GM19035 (cell line): ENCODE measurements around the gene ROCK1.
"Not testable (repeated sequence)": the region's sequence is repeated elsewhere in the genome, so short reads cannot be mapped to it uniquely, and the experiment has no call there.

Experiments used
- ATAC-seq: cut with Tn5 transposase; IDR thresholded peaks from one replicate; pipeline ENCODE4 v1.9.1; 2021; ENCODE audit not compliant: unreplicated experiment

Gene ROCK1

GRCh38 chr18:21056545-21056944, 55.1 kb downstream of the ROCK1 start:
- ATAC-seq = no peak

GRCh38 chr18:21054252-21054821, 57.3 kb downstream of the ROCK1 start:
- no peak for ATAC-seq

GRCh38 chr18:21053127-21053526, 58.5 kb downstream of the ROCK1 start:
- no peak for ATAC-seq

GRCh38 chr18:21052385-21052784, 59.2 kb downstream of the ROCK1 start:
- ATAC-seq = no peak

- ATAC-seq = no peak
Measured at GRCh38 chr18:21051620-21052019, 60.0 kb downstream of the ROCK1 start.

- no peak for ATAC-seq
Measured at GRCh38 chr18:21049306-21049705, 62.3 kb downstream of the ROCK1 start.

- no peak for ATAC-seq
Measured at GRCh38 chr18:21047126-21047525, 64.5 kb downstream of the ROCK1 start.

DNA sequence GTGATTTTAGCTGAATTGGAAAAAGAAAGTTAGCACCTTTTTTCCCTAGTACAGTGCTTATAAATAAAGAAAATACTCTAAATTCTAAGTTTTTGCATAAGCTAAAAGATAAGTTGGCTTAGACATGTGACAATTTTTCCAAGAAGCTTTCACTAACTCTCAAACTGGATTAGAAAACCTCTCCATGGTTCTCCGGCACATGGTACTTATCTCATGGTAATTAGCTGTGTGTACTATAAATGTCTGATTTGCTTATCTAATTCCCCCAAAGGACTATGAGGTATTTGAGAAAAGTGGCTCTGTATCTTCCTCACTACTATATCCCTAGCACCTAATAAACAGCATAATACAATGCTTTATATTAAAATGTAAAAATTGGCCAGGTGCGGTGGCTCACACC, 71.1 kb downstream of the ROCK1 start:
- no peak for ATAC-seq

- no peak for ATAC-seq
Measured at GRCh38 chr18:21038201-21038600, 73.4 kb downstream of the ROCK1 start.

DNA sequence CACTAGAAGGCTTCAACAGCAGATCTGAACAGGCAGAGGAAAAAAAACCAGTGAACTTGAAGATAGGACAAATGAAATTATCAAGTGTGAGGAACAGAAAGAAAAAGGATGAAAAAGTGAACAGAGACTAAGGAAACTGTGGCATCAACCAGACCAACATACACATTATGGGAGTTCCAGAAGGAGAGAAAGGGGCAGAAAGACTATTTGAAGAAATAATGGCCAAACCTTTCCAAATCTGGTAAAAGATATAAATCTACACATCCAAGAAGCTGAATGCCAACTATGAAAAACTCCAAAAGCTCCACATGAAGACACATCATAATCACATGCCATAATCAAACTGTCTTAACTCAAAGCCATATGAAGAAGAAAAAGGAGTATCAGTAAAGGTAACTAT, 79.8 kb downstream of the ROCK1 start:
- ATAC-seq = no peak

- ATAC-seq = not testable (repeated sequence)
Measured at GRCh38 chr18:21018257-21018656, 93.4 kb downstream of the ROCK1 start.

DNA sequence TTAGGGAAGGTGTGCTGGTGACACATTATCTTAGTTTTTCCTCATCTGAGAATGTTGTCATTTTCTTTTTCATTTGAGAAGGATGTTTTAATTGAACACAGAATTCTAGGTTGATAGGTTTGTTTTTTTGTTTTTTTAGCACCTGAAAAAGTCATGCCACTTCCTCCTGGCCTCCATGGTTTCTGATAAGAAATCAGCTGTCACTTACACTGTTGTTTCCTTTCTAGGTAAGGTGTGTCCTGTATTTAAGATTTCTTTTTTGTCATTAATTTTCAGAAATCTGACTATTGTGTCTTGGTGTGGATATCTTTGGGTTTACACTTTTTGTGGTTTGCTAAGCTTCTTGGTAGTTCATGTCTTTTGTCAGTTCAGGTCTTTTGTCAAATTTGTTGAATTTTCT, 99.3 kb downstream of the ROCK1 start:
- ATAC-seq = no peak

GRCh38 chr18:21004726-21005125, 106.9 kb downstream of the ROCK1 start:
- ATAC-seq = no peak

DNA sequence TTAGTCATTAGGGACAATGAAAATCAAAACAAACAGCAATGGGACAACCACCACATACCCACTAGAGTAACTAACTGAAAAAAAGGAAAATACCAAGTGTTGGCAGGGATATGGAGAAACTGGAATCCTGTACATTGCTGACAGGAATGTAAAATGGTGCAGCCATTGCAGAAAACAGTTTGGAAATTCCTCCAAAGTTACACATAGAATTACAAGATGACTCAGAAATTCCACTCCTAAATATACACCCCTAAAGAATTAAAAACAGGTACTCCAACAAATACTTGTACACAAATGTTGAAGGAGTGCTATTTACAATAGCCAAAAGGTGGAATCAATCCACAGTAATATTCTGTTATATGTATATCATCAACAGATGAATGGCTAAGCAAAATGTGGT, 110.9 kb downstream of the ROCK1 start:
- ATAC-seq = no peak

DNA sequence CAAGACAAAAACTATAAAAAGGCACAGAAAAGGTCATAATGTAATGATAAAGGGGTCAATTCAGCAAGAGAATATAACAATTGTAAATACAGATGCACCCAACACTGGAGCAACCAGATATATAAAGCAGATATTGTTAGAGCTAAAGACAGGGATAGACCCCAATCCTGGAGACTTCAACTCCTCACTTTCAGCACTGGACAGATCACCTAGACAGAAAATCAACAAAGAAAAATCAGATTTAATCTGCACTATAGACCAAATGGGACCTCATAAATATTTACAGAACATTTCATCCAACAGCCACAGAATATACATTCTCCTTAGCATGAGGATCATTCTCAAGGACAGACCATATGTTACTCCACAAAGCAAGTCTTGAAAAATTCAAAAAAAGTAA, 114.2 kb downstream of the ROCK1 start:
- ATAC-seq = no peak

- ATAC-seq = no peak
Measured at GRCh38 chr18:20996418-20996817, 115.2 kb downstream of the ROCK1 start.

DNA sequence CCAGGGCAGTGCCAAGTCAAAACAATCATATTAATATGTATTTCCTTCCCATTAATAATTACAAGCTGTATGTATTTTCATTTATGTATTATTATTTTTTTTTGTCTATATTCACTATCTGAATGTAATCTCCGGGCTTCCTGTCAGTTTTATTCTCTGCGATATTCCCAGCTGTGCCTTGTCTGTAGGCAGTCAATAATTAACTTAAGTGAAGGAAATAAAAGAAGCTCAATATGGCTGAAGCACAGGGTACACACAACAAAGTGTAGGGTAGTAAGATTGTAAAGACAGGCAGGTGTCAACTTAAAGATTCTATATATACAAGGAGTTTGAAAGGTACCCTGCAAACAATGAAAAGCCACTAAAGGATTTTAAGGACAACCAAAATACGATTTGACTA, 122.9 kb downstream of the ROCK1 start:
- no peak for ATAC-seq

DNA sequence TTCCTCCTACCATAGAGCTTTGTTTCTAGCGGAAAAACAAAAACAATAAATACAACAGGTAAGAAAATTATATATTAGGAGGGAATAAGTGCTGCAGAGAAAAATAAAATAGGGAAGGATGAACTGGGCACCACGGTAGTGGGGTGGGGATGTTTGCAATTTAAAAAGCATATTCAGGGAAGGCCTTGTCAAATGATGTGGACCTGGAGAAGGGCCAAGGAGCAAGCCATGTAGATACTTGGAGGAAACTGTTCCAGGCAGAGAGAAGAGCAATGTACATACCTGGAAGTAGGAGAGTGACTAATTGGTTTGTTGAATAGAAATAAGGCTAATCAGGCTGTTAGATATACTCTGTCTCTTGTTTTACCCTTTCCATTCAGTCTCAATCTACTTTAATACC, 136.5 kb downstream of the ROCK1 start:
- no peak for ATAC-seq

GRCh38 chr18:20971886-20972267, 139.7 kb downstream of the ROCK1 start:
- ATAC-seq = no peak

DNA sequence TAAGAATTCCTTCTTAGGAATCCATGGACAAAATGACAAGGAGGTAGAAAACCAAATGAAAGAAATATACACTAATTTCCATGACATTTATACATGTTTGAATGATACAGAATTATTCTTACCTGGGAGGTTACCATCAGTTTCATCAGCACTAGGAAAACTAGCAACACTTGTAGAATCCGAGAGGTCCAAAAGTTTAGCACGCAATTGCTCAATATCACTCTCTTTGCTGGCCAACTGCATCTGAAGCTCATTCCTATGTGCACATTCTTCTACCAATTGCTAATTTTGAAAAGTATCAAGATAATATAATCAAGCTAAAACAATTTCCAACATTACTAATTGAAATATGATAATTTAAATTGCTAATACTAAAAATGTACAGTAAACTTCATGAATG, 144.8 kb downstream of the ROCK1 start:
- ATAC-seq = no peak

GRCh38 chr18:20963027-20963426, 148.6 kb downstream of the ROCK1 start:
- ATAC-seq = no peak

DNA sequence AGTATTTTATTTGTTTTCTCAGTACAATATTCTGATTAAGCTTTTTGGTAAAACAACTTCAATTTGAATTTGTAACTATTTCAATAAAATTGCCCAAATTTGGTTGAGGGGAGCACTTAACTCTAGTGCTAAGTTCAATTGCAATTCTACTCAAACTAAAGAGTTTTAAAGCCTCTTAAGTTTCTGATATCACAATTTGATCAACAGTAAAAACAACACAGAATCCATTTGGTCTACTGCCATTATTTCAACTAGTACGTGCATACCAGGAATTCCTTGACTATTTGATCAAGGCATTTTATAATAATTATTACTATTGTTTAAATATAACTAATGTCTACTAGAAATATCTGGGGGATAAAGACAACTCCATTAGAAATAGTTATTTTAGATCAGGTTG, 150.9 kb downstream of the ROCK1 start:
- no peak for ATAC-seq

DNA sequence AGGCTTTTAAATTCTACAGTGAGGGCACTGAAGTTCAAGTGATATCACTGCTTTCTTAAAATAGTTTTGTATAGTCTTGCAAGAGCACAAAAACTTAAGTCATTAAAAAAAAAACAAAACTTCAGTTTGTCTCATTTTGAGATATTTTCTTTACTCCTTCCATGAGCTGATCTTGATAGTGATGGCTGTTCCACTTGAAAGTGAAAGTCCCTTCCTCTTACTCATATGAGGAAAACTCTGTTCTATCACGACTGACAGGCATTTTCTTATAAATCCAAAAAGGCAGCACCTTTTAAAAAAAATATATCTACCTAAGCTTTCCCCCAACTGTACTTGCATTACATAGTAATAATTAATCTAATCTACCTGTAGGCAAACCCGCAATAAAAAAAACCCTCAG, 160.8 kb downstream of the ROCK1 start:
- ATAC-seq = not testable (repeated sequence)
